HepG2 (cell line): ENCODE measurements around the gene ABCG1. TPM values are rescaled to one million over a fixed set of nuclear protein-coding genes. Genes with fewer than 3 reads are reported as not detected.

Source experiments
- ATAC-seq: fragments of 200-7000 bp; cut with Tn5 transposase; 3 replicates; pipeline ENCODE4 v1.9.1; 2020; ENCODE audit warnings: mild to moderate bottlenecking, moderate library complexity
- BruUV-seq: library from RNA; stranded (reverse); fragments of 400-500 nt; replicated peaks from 2 replicates; lab custom pipeline; 2021; lab: Mats Ljungman, UMichigan
- CTCF ChIA-PET: fragments of 300-600 bp; formaldehyde crosslinking; extraction: SDS; loops from one replicate; lab custom pipeline; 2021; ENCODE audit warnings: low total read pairs, inconsistent platforms, low intra/inter-chr PET ratio; lab: Yijun Ruan, JAX
- POLR2A ChIA-PET: fragments of 350-600 bp; sonication (Branson Sonifier 250); formaldehyde crosslinking; loops from one replicate; lab custom pipeline; 2020; ENCODE audit warnings: antibody characterized with exemption, inconsistent platforms; lab: Yijun Ruan, JAX
- DNase-seq: peaks from one replicate; pipeline ENCODE4 v3.0.0-alpha.2; 2015; ENCODE audit warnings: low spot score
- FAIRE-seq: peaks from 3 replicates; lab custom pipeline; 2011; peaks lifted over from hg19 to GRCh38; lab: Jason Lieb, UNC
- H2AFZ ChIP-seq: one replicate; pipeline ENCODE4 v1.6.1; 2011; ENCODE audit warnings: low read length, inconsistent platforms
- H3K27ac ChIP-seq: fragments of 300-600 bp; 3 replicates; pipeline ENCODE4 v1.8.0; 2011; ENCODE audit warnings: mixed run types, mild to moderate bottlenecking, mixed read lengths, low read length, inconsistent platforms; ENCODE audit not compliant: insufficient read depth; ENCODE audit errors: extremely low read length
- H3K27me3 ChIP-seq, 2 experiments: fragments of 200-600 bp in 1 of 2; 2 replicates in 1 of 2; 3 replicates in 1 of 2; pipeline versions ENCODE4 v1.6.0 to v1.8.0; 2011; ENCODE audit warnings: low read length in 2 of 2, mild to moderate bottlenecking in 2 of 2, moderate library complexity in 2 of 2, inconsistent platforms in 1 of 2; ENCODE audit not compliant: insufficient read depth in 2 of 2, control insufficient read depth in 1 of 2
- H3K36me3 ChIP-seq, 2 experiments: fragments of 200-600 bp in 1 of 2; replicated peaks in 1 of 2; 2 replicates in 1 of 2; 3 replicates in 1 of 2; pipeline versions ENCODE4 v1.5.1 to v1.8.0; 2011; ENCODE audit warnings: low read length in 2 of 2, inconsistent platforms in 1 of 2; ENCODE audit not compliant: insufficient read depth in 2 of 2, control insufficient read depth in 1 of 2
- H3K4me1 ChIP-seq: 2 replicates; pipeline ENCODE4 v1.5.1; 2012; ENCODE audit warnings: low read length, inconsistent platforms; ENCODE audit not compliant: insufficient read depth
- H3K4me2 ChIP-seq: 2 replicates; pipeline ENCODE4 v1.6.0; 2011; ENCODE audit warnings: low read depth, low read length, inconsistent platforms
- H3K4me3 ChIP-seq, 3 experiments: fragments of 200-600 bp in 1 of 3; sonication (generic), shearing (Covaris generic) in 1 of 3; replicated peaks in 1 of 3; 2 replicates each; pipeline ENCODE4 v1.5.1; 2011 to 2016; ENCODE audit warnings: low read length in 3 of 3, inconsistent platforms in 2 of 3, low read depth in 2 of 3, mild to moderate bottlenecking in 2 of 3, control low read depth in 1 of 3, mixed read lengths in 1 of 3; ENCODE audit not compliant: insufficient read depth in 1 of 3
- H3K79me2 ChIP-seq: one replicate; pipeline ENCODE4 v1.6.1; 2011; ENCODE audit warnings: low read length, inconsistent platforms; ENCODE audit not compliant: insufficient read depth
- H3K9ac ChIP-seq: 2 replicates; pipeline ENCODE4 v1.6.0; 2011; ENCODE audit warnings: mild to moderate bottlenecking, low read depth, low read length, inconsistent platforms; ENCODE audit not compliant: insufficient read depth
- H3K9me3 ChIP-seq: 2 replicates; pipeline ENCODE4 v1.5.1; 2012; ENCODE audit warnings: mild to moderate bottlenecking, low read length
- H4K20me1 ChIP-seq: 2 replicates; pipeline ENCODE4 v1.6.0; 2011; ENCODE audit warnings: inconsistent platforms, mild to moderate bottlenecking, low read length, moderate library complexity; ENCODE audit not compliant: insufficient read depth
- ATF2 ChIP-seq: sonication (generic); formaldehyde crosslinking; IDR thresholded peaks from 2 replicates; pipeline ENCODE4 v1.4.0; 2020; ENCODE audit warnings: missing genetic modification reagents
- CREB1 ChIP-seq, 2 experiments: fragments of 450-650 bp in 1 of 2; IDR thresholded peaks; 2 replicates each; pipeline ENCODE4 v1.6.1; 2016 to 2017; ENCODE audit warnings: control low read depth in 1 of 2, mild to moderate bottlenecking in 1 of 2, missing compliant biosample characterization in 1 of 2, missing genetic modification characterization in 1 of 2
- ESRRA ChIP-seq: sonication (generic); formaldehyde crosslinking; IDR thresholded peaks from 2 replicates; pipeline ENCODE4 v1.5.1; 2020; ENCODE audit warnings: mild to moderate bottlenecking, low read depth, missing genetic modification reagents
- HOXA9 ChIP-seq: sonication (generic); formaldehyde crosslinking; IDR thresholded peaks from 2 replicates; pipeline ENCODE4 v1.8.1; 2022; ENCODE audit warnings: missing genetic modification reagents, mild to moderate bottlenecking, moderate library complexity, borderline replicate concordance
- ISX ChIP-seq: sonication (generic); formaldehyde crosslinking; conservative IDR thresholded peaks from 2 replicates; pipeline ENCODE4 v1.5.0; 2020; ENCODE audit warnings: missing genetic modification reagents
- JDP2 ChIP-seq: sonication (generic); formaldehyde crosslinking; IDR thresholded peaks from 2 replicates; pipeline ENCODE4 v1.8.1; 2022; ENCODE audit warnings: missing genetic modification reagents, borderline replicate concordance
- KDM4B ChIP-seq: sonication (generic); formaldehyde crosslinking; IDR thresholded peaks from 2 replicates; pipeline ENCODE4 v1.4.0; 2020; ENCODE audit warnings: missing genetic modification reagents
- MATR3 ChIP-seq: sonication (generic); formaldehyde crosslinking; IDR thresholded peaks from 2 replicates; pipeline ENCODE4 v1.4.0; 2020; ENCODE audit warnings: missing genetic modification reagents
- MXD1 ChIP-seq: sonication (generic); formaldehyde crosslinking; IDR thresholded peaks from 2 replicates; pipeline ENCODE4 v1.4.0; 2020; ENCODE audit warnings: mild to moderate bottlenecking, missing genetic modification reagents
- PHB2 ChIP-seq: fragments of 450-650 bp; IDR thresholded peaks from 2 replicates; pipeline ENCODE4 v1.6.1; 2018; ENCODE audit not compliant: partially characterized antibody
- POLR2AphosphoS2 ChIP-seq: IDR thresholded peaks from 2 replicates; pipeline ENCODE4 v1.6.1; 2011; ENCODE audit warnings: low read depth, low read length, improper control_type of control experiment
- SNRNP70 ChIP-seq: fragments of 200-400 bp; formaldehyde crosslinking; IDR thresholded peaks from 2 replicates; pipeline ENCODE4 v1.6.1; 2017; ENCODE audit warnings: mild to moderate bottlenecking, low read depth, low read length, moderate library complexity
- SOX13 ChIP-seq, 3 experiments: fragments of 450-650 bp in 1 of 3; sonication (generic) in 1 of 3; formaldehyde crosslinking in 1 of 3; IDR thresholded peaks in 2 of 3; conservative IDR thresholded peaks in 1 of 3; 2 replicates each; pipeline versions ENCODE4 v1.5.0 to v1.6.1; 2016 to 2020; ENCODE audit warnings: antibody characterized with exemption in 1 of 3, mild to moderate bottlenecking in 1 of 3, missing compliant biosample characterization in 1 of 3, missing genetic modification reagents in 1 of 3, moderate library complexity in 1 of 3
- ZFP37 ChIP-seq: sonication (generic); formaldehyde crosslinking; IDR thresholded peaks from 2 replicates; pipeline ENCODE4 v1.4.0; 2020; ENCODE audit warnings: missing genetic modification reagents, borderline replicate concordance
- ZNF337 ChIP-seq: sonication (generic); formaldehyde crosslinking; IDR thresholded peaks from 2 replicates; pipeline ENCODE4 v1.5.1; 2020; ENCODE audit warnings: missing genetic modification reagents, low read depth, mild to moderate bottlenecking, borderline replicate concordance
- ZNF484 ChIP-seq: sonication (generic); formaldehyde crosslinking; IDR thresholded peaks from 2 replicates; pipeline ENCODE4 v1.5.1; 2020; ENCODE audit warnings: mild to moderate bottlenecking, low read depth, missing genetic modification reagents, borderline replicate concordance
- WGBS: methylation state at CpG from one replicate; pipeline ENCODE4 v1.1.6; 2017; ENCODE audit warnings: low lambda C conversion rate; 5-methylcytosine and 5-hydroxymethylcytosine counted together
- in situ Hi-C: cut with HindIII; loops from 2 replicates; pipeline ENCODE4 v1.10.0; 2017; ENCODE audit warnings: low pct_unique_long_range_greater_than_20kb; ENCODE audit not compliant: extremely low pct_ligation_motif_present
- intact Hi-C: fragments of 100-400 bp; cut with micrococcal nuclease; formaldehyde crosslinking; loops from one replicate; pipeline ENCODE4 v1.10.0; 2022; ENCODE audit not compliant: unreplicated experiment
- polyA plus RNA-seq, 8 experiments: library from polyadenylated mRNA; depleted of rRNA in 3 of 8; stranded (reverse) in 7 of 8; unstranded in 1 of 8; fragments of >200 nt; fragmentation: Illumina TruSeq in 4 of 8; extraction: Trizol in 4 of 8; gene quantifications; 2 replicates each; pipeline versions ENCODE4 v1.2.1 to v1.2.3, GENCODE V29; 2011 to 2016; ENCODE audit warnings: low read depth in 4 of 8, missing spikeins in 1 of 8, mixed read lengths in 1 of 8; ENCODE audit not compliant: insufficient read depth in 1 of 8
- total RNA-seq, 5 experiments: library from RNA; depleted of rRNA; stranded (reverse); fragments of >200 nt; fragmentation: Illumina TruSeq; extraction: Trizol; gene quantifications; 2 replicates each; pipeline ENCODE4 v1.2.3, GENCODE V29; 2016; ENCODE audit warnings: low read depth in 1 of 5

Gene ABCG1
- total and polyA plus RNA-seq, 2 of the 13 experiments (the other 11 are each of a cell fraction or from before 2014, with no cell fraction given), result 0.04 TPM; not detected in 1

- Histone ChIP-seq H3K79me2 (no peaks in the 10 kb centered on the region), H3K9ac (no peak overlapping the region), H2AFZ (no peak overlapping the region), H3K36me3 (no peaks in the 10 kb centered on the region), H4K20me1 (no peaks in the 10 kb centered on the region), H3K27ac (no peak overlapping the region), H3K9me3 (no peaks in the 10 kb centered on the region), H3K4me1 (peaks cover 13% of the 10 kb centered on the region; the same call in 1 of the 2 replicates), H3K4me2 (no peak overlapping the region), H3K27me3 (peaks cover 0 to 6% of the 10 kb centered on the region in 2 experiments; a peak in 2 of 5 replicates), H3K4me3 (no peak overlapping the region)
- POLR2A ChIA-PET, result no interaction called here
- CTCF ChIA-PET, result no interaction called here
- intact Hi-C loops (no loop called here), in situ Hi-C loops (no loop called here)
- FAIRE-seq, result no peak
- BruUV-seq, result no TSS peak
- 65% methylated on average over 15 of the region's 15 CpGs for WGBS
- TF ChIP-seq ZNF337 (CRISPR knock-in tag) (no peak), SOX13 (IDR thresholded peaks at IDR 0.05) (no peak), SOX13 (CRISPR knock-in tag; conservative IDR thresholded peaks at IDR 0.05 in 1 of 2, IDR thresholded peaks at IDR 0.05 in 1 of 2) (no peak), JDP2 (no peak), ZFP37 (CRISPR knock-in tag) (no peak), CREB1 (IDR thresholded peaks at IDR 0.05) (peak; percentile 67), CREB1 (CRISPR knock-in tag; IDR thresholded peaks at IDR 0.05) (no peak), PHB2 (no peak), POLR2AphosphoS2 (no peak)
- no peak for DNase-seq
- no peak for ATAC-seq
Measured at GRCh38 chr21:42341776-42342542, 123.0 kb downstream of the ABCG1 start.

GRCh38 chr21:42343101-42343500 lies 124.2 kb downstream of the ABCG1 start:
- CTCF ChIA-PET, result no interaction called here
- WGBS, result 20% methylated on average over 10 of the region's 10 CpGs
- Histone ChIP-seq H3K4me2 (no peak overlapping the region), H3K9me3 (no peaks in the 10 kb centered on the region), H3K27ac (no peak overlapping the region), H3K27me3 (peaks cover 0 to 6% of the 10 kb centered on the region in 2 experiments; a peak in 2 of 5 replicates), H4K20me1 (no peaks in the 10 kb centered on the region), H3K4me1 (peaks cover 7% of the 10 kb centered on the region; the same call in 1 of the 2 replicates), H3K36me3 (no peaks in the 10 kb centered on the region), H2AFZ (no peak overlapping the region), H3K4me3 (no peak overlapping the region), H3K9ac (no peak overlapping the region), H3K79me2 (no peaks in the 10 kb centered on the region)
- no TSS peak for BruUV-seq
- DNase-seq (no peak), ATAC-seq (no peak), FAIRE-seq (no peak)
- intact Hi-C loops (no loop called here), in situ Hi-C loops (no loop called here)
- POLR2A ChIA-PET, result no interaction called here
- TF ChIP-seq ESRRA (CRISPR knock-in tag) (no peak), KDM4B (CRISPR knock-in tag) (no peak), MXD1 (CRISPR knock-in tag) (no peak), ZNF484 (CRISPR knock-in tag) (no peak), MATR3 (CRISPR knock-in tag) (no peak), ISX (no peak), SNRNP70 (no peak), HOXA9 (CRISPR knock-in tag) (no peak), ATF2 (CRISPR knock-in tag) (no peak)
